ENCODE data around the gene FNIP2.

DNA sequence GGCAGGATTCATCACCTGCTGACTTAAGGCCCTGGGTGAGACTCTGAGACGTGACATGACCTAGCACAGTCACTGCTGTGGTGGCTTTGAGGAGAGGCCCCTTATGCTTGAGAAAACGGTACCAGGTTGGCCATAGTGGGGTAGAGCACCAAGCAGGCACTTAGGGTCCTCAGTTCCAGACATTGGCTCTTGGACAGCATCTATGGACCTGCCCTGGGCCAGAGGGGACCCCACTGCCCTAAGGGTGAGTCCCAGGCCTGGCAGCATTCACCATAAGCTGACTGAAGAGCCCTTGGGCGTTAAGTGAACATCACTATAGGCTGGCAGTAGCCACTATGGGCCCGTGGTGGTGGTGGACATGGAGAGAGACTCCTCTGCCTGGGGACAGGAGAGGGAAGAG, 78.7 kb downstream of the FNIP2 start:
- TF ChIP-seq, protein P1, sequence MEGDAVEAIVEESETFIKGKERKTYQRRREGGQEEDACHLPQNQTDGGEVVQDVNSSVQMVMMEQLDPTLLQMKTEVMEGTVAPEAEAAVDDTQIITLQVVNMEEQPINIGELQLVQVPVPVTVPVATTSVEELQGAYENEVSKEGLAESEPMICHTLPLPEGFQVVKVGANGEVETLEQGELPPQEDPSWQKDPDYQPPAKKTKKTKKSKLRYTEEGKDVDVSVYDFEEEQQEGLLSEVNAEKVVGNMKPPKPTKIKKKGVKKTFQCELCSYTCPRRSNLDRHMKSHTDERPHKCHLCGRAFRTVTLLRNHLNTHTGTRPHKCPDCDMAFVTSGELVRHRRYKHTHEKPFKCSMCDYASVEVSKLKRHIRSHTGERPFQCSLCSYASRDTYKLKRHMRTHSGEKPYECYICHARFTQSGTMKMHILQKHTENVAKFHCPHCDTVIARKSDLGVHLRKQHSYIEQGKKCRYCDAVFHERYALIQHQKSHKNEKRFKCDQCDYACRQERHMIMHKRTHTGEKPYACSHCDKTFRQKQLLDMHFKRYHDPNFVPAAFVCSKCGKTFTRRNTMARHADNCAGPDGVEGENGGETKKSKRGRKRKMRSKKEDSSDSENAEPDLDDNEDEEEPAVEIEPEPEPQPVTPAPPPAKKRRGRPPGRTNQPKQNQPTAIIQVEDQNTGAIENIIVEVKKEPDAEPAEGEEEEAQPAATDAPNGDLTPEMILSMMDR (conservative IDR thresholded peaks at IDR 0.05; ENCODE audit: low read depth, low read length) = no peak
- TF ChIP-seq EZH2 (IDR thresholded peaks at IDR 0.05; ENCODE audit: low read length, unreplicated experiment) = no peak

Data from PC-3 (cell line).